SU-DHL-6 (cell line): ENCODE results near the gene SLC23A1.

ENCODE experiments used
- CTCF ChIP-seq: fragments of 200-600 bp; sonication (generic); IDR thresholded peaks from one replicate; pipeline ENCODE4 v1.5.1; 2017; ENCODE audit warnings: antibody characterized with exemption, mild to moderate bottlenecking, low read length, moderate library complexity; ENCODE audit not compliant: insufficient read depth, poor library complexity, severe bottlenecking
- EZH2phosphoT487 ChIP-seq: fragments of 200-600 bp; sonication (generic), shearing (Covaris generic); conservative IDR thresholded peaks from 2 replicates; pipeline ENCODE4 v1.6.1; 2018; ENCODE audit warnings: mild to moderate bottlenecking, antibody characterized with exemption, low read length, moderate library complexity, mixed read lengths

GRCh38 chr5:139368613-139369012 is 14.5 kb downstream of the SLC23A1 start:
- TF ChIP-seq CTCF (no peak), EZH2phosphoT487 (no peak)
